Activated CD8-positive, alpha-beta memory T cell treated with anti-CD3 and anti-CD28 coated beads for 1 hour (primary cell): ENCODE measurements around the gene UNC93B1.

Experiments used
- DNase-seq, 2 donors: peaks; one replicate each; pipeline ENCODE4 v3.0.0-alpha.2; 2020; ENCODE audit warnings: low read depth in 1 of 2; ENCODE audit errors: extremely low read depth in 1 of 2

The UNC93B1 gene

GRCh38 chr11:68040957-68041591 lies 37.2 kb upstream of the UNC93B1 start:
- DNase-seq: no peak

GRCh38 chr11:68040101-68040956 lies 36.4 kb upstream of the UNC93B1 start:
- DNase-seq: peak in 1 of 2 donors; percentile 14

GRCh38 chr11:68039526-68040086 lies 35.7 kb upstream of the UNC93B1 start:
- DNase-seq: no peak

GRCh38 chr11:68038718-68039525 lies 35.0 kb upstream of the UNC93B1 start, which contains the start of gene TCIRG1:
TSS of gene TCIRG1 (plus strand) at chr11:68039025. CDS start at chr11:68041272, 2,247 bp downstream.
- DNase-seq: peak in 1 of 2 donors; percentile 46

- no peak for DNase-seq
Observed at GRCh38 chr11:68038226-68038717, 34.4 kb upstream of the UNC93B1 start.

GRCh38 chr11:68037411-68038225 lies 33.7 kb upstream of the UNC93B1 start:
- DNase-seq: no peak

- DNase-seq: no peak
Observed at GRCh38 chr11:68036717-68037239, 32.9 kb upstream of the UNC93B1 start.

GRCh38 chr11:68036141-68036716 lies 32.3 kb upstream of the UNC93B1 start:
- no peak for DNase-seq

- no peak for DNase-seq
Observed at GRCh38 chr11:68035266-68035876, 31.5 kb upstream of the UNC93B1 start.

GRCh38 chr11:68033708-68034045 lies 29.8 kb upstream of the UNC93B1 start:
- no peak for DNase-seq

GRCh38 chr11:68032997-68033707 lies 29.3 kb upstream of the UNC93B1 start:
- DNase-seq: no peak

GRCh38 chr11:68032003-68032402 lies 28.1 kb upstream of the UNC93B1 start:
- no peak for DNase-seq

GRCh38 chr11:68031144-68031464 lies 27.2 kb upstream of the UNC93B1 start:
- DNase-seq: no peak

GRCh38 chr11:68030318-68031143 lies 26.6 kb upstream of the UNC93B1 start, which contains the start of gene NDUFS8:
TSS of gene NDUFS8 (plus strand) at chr11:68030681. CDS start at chr11:68032152, 1,471 bp downstream.
- peak; percentile 82 to 94 for DNase-seq

GRCh38 chr11:68028802-68029545 lies 25.1 kb upstream of the UNC93B1 start:
- DNase-seq: no peak

- DNase-seq: no peak
Observed at GRCh38 chr11:68027667-68028066, 23.8 kb upstream of the UNC93B1 start.
